HFF-Myc (cell line): ENCODE results near the gene TBL1X.

Source experiments
- DNase-seq: peaks from one replicate; pipeline ENCODE4 v3.0.0-alpha.2; 2011; ENCODE audit warnings: low read depth; ENCODE audit errors: extremely low read depth
- H3K4me3 ChIP-seq: replicated peaks from 2 replicates; pipeline ENCODE4 v1.5.1; 2011; ENCODE audit warnings: low read depth, mild to moderate bottlenecking, control low read depth, low read length
- TF ChIP-seq, protein P1 (sequence below): IDR thresholded peaks from 2 replicates; pipeline ENCODE4 v1.5.1; 2012; ENCODE audit warnings: mild to moderate bottlenecking, low read depth, low read length, control low read depth; ENCODE audit errors: missing control alignments

TBL1X gene

DNA sequence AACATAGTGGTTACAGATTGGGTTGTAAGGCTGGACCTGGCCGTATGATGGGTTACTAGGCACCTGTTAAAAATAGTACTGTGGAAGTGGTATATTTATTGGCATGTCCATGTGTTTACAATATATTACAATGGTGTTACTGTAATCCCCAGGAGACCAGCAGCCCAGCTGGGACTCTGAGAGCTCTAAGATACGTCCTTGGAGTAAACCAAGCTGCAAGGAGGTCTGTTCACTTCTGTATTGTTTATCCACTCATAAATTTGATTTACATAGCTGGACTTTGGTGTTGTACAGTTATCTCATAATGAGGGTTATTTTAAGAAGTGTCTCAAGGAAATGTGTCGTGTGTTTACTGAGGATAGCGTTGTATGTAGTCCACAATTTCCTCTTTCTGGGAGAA, 93.8 kb downstream of the TBL1X start:
- H3K4me3 ChIP-seq, result no peak overlapping the region
- TF ChIP-seq, protein P1, sequence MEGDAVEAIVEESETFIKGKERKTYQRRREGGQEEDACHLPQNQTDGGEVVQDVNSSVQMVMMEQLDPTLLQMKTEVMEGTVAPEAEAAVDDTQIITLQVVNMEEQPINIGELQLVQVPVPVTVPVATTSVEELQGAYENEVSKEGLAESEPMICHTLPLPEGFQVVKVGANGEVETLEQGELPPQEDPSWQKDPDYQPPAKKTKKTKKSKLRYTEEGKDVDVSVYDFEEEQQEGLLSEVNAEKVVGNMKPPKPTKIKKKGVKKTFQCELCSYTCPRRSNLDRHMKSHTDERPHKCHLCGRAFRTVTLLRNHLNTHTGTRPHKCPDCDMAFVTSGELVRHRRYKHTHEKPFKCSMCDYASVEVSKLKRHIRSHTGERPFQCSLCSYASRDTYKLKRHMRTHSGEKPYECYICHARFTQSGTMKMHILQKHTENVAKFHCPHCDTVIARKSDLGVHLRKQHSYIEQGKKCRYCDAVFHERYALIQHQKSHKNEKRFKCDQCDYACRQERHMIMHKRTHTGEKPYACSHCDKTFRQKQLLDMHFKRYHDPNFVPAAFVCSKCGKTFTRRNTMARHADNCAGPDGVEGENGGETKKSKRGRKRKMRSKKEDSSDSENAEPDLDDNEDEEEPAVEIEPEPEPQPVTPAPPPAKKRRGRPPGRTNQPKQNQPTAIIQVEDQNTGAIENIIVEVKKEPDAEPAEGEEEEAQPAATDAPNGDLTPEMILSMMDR, result no peak
- no peak for DNase-seq

DNA sequence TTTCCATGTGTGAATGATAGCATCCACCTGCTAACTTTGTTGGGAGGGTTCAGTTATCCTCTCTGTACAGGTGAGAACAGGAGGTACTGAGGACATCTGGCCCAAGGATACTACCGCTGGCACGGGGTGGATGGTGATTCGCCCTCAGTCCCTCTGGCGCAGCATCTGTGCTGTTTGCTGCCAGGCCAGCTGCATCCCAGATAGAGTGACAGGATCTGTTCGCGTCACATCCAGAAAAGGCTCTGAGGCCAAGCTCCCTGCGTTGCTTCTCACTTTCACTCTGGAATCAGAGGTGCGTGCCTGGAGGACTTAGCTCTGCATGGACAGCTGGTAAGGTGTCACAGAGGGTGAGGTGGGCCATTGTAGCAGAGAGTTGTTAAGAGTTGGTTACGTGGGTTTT, 95.4 kb downstream of the TBL1X start:
- no peak overlapping the region for H3K4me3 ChIP-seq
- DNase-seq, result no peak
- TF ChIP-seq, protein P1, result no peak

DNA sequence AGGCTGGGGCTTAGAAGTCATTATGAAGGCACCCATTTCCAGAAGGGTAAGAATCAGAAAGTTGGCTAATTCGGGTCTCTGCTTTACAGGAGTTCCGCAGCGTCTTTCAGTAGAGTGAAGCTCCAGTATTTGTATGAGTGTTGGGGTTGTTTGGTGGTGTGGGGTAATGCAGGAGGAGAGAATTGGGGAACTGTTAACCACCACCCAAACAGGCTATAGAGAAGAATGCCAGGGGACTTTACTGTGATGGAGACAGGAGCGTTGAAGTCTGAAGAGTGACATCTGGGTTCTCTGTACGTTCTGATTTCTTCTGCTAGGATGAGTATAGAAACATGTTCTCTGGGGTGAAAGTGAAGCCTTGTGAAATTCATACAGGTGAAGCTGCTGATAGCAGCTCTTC, 96.3 kb downstream of the TBL1X start:
- DNase-seq, result no peak
- TF ChIP-seq, protein P1, result no peak
- no peak overlapping the region for H3K4me3 ChIP-seq

DNA sequence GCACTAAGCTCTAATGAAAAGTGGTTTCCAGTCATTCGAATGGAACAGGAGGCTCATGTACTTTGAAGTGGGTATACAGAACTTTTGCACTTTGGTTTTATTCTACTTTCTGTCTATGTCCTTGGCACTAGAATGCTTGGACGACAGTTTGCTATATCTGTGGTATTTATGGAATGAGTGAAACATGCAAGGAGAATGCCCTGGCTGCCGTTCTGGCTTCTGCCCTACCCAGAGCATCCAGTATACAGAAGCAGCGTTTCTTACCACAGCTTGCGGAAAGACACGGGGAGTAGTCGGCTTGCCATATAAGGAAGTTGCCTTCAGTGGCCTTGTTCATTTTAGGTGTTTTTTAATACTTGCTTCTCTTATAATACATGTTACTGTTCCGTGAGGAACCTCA, 98.0 kb downstream of the TBL1X start:
- no peak overlapping the region for H3K4me3 ChIP-seq
- TF ChIP-seq, protein P1, result no peak
- peak; percentile 26 for DNase-seq

DNA sequence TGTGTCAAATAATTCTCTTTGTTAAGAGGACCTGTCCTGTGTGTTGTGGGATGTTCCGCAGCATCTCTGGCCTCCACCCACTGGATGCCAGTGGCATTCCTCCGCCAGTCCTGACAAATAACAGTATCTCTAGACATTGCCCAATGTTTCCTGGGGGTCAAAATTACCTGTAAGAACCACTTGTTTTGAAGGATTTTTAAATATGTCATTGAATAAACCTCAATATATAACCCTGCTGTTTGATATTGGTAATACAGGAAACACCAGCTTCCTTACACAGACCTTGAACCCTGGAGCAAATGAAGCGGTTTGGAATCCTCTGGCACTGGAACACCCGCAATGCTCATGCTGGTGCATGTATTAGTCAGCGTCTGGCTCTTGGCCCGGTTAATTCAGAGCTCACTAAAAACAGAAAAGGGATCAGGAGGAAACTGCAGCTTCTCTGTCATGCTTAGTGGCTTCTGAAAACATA, 101.3 kb downstream of the TBL1X start:
- H3K4me3 ChIP-seq, result no peak overlapping the region
- DNase-seq, result peak; percentile 58
- TF ChIP-seq, protein P1, result no peak

DNA sequence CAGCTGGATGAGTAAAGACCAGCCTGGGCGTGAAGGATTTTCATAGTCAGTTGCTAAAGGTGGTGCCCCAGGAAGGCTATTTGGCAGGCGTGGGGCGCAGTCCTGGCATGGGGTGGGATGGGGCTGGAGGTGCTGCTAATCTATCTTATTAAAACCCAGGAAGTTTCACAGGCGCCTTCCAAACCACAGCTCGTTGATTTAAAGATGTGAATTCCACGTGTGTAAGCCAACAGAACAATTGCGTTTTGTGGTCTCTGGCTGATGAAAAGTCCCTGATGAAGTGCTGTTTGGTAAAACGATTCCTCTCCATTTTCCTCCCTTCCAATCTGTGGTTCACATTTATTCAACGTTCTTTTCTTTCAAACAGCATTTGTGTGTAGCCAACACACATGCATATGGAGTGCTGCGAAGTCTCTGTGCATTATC, 105.0 kb downstream of the TBL1X start:
- TF ChIP-seq, protein P1, result no peak
- no peak for DNase-seq
- H3K4me3 ChIP-seq, result no peak overlapping the region
